SU-DHL-6 (cell line): ENCODE measurements around the gene TMEM232.

Experiments
- CTCF ChIP-seq: fragments of 200-600 bp; sonication (generic); IDR thresholded peaks from one replicate; pipeline ENCODE4 v1.5.1; 2017; ENCODE audit warnings: antibody characterized with exemption, mild to moderate bottlenecking, low read length, moderate library complexity; ENCODE audit not compliant: insufficient read depth, poor library complexity, severe bottlenecking
- EZH2phosphoT487 ChIP-seq: fragments of 200-600 bp; sonication (generic), shearing (Covaris generic); conservative IDR thresholded peaks from 2 replicates; pipeline ENCODE4 v1.6.1; 2018; ENCODE audit warnings: mild to moderate bottlenecking, antibody characterized with exemption, low read length, moderate library complexity, mixed read lengths

GRCh38 chr5:110754181-110754580 lies 27.7 kb upstream of the TMEM232 start:
- TF ChIP-seq CTCF (no peak), EZH2phosphoT487 (no peak)
